ENCODE data around the gene PARD3B. TPM values are rescaled to one million over a fixed set of nuclear protein-coding genes. Genes with fewer than 3 reads are reported as not detected.

The PARD3B gene
- total and polyA plus RNA-seq, 2 experiments from 2014 or later = 4.3 to 8.5 TPM

GRCh38 chr2:204504594-204504993 is 40.7 kb upstream of the PARD3B start:
- Histone ChIP-seq H3K27ac (no peak overlapping the region), H3K36me3 (no peaks in the 10 kb centered on the region), H3K4me1 (ENCODE audit: low read depth) (no peaks in the 10 kb centered on the region), H3K9me3 (ENCODE audit: low read depth) (no peaks in the 10 kb centered on the region), H3K4me3 (no peak overlapping the region), H3K27me3 (no peaks in the 10 kb centered on the region)
- TF ChIP-seq CTCF (IDR thresholded peaks at IDR 0.05; ENCODE audit: low read depth, low read length) = no peak
- DNase-seq (ENCODE audit: low read depth in 1 of 2, low spot score in 1 of 2) = no peak

GRCh38 chr2:204505488-204505887 is 39.8 kb upstream of the PARD3B start:
- H3K4me3 ChIP-seq = no peak overlapping the region
- no peaks in the 10 kb centered on the region for H3K27me3 ChIP-seq
- TF ChIP-seq CTCF (IDR thresholded peaks at IDR 0.05; ENCODE audit: low read depth, low read length) = no peak
- H3K9me3 ChIP-seq (ENCODE audit: low read depth) = no peaks in the 10 kb centered on the region
- no peak for DNase-seq (ENCODE audit: low read depth in 1 of 2, low spot score in 1 of 2)
- H3K4me1 ChIP-seq (ENCODE audit: low read depth) = no peaks in the 10 kb centered on the region
- H3K27ac ChIP-seq = no peak overlapping the region
- H3K36me3 ChIP-seq = no peaks in the 10 kb centered on the region

- Histone ChIP-seq H3K27ac (no peak overlapping the region), H3K4me3 (no peak overlapping the region), H3K36me3 (no peaks in the 10 kb centered on the region), H3K27me3 (no peaks in the 10 kb centered on the region), H3K4me1 (ENCODE audit: low read depth) (no peaks in the 10 kb centered on the region), H3K9me3 (ENCODE audit: low read depth) (no peaks in the 10 kb centered on the region)
- peak in 1 of 2 donors; percentile 62 for DNase-seq (ENCODE audit: low read depth in 1 of 2, low spot score in 1 of 2)
- TF ChIP-seq CTCF (IDR thresholded peaks at IDR 0.05; ENCODE audit: low read depth, low read length) = no peak
Observed at GRCh38 chr2:204505946-204506345, 39.3 kb upstream of the PARD3B start.

DNA sequence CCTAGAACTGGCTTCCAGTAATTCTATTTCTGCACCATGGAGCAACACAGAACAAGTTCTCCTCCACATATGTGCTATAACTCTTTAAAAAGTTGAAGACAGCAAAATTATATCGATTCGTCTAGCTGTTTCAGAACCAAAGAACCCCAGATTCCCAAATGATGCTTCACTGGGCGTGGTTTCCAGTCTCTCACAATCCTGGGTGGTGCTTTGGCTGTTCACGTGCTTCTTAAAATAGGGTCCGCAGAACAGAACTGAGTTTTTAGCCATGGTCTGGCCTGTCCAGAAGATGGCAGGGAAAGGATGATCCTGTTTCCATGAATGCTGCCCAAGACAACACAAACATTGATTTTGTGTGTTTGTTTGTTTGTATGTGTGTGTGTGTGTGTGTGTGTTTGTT is 37.6 kb upstream of the PARD3B start:
- no peak for DNase-seq (ENCODE audit: low read depth in 1 of 2, low spot score in 1 of 2)
- Histone ChIP-seq H3K36me3 (no peaks in the 10 kb centered on the region), H3K27me3 (no peaks in the 10 kb centered on the region), H3K4me3 (no peak overlapping the region), H3K27ac (no peak overlapping the region), H3K9me3 (ENCODE audit: low read depth) (no peaks in the 10 kb centered on the region), H3K4me1 (ENCODE audit: low read depth) (no peaks in the 10 kb centered on the region)
- TF ChIP-seq CTCF (IDR thresholded peaks at IDR 0.05; ENCODE audit: low read depth, low read length) = no peak

- H3K4me3 ChIP-seq = no peak overlapping the region
- DNase-seq (ENCODE audit: low read depth in 1 of 2, low spot score in 1 of 2) = no peak
- no peaks in the 10 kb centered on the region for H3K4me1 ChIP-seq (ENCODE audit: low read depth)
- no peak for TF ChIP-seq CTCF (IDR thresholded peaks at IDR 0.05; ENCODE audit: low read depth, low read length)
- H3K36me3 ChIP-seq = no peaks in the 10 kb centered on the region
- no peak overlapping the region for H3K27ac ChIP-seq
- no peaks in the 10 kb centered on the region for H3K27me3 ChIP-seq
- no peaks in the 10 kb centered on the region for H3K9me3 ChIP-seq (ENCODE audit: low read depth)
Observed at GRCh38 chr2:204510709-204511420, 34.4 kb upstream of the PARD3B start.
